IMR-90 (cell line): ENCODE results near the gene TDRD3. TPM values are rescaled to one million over a fixed set of nuclear protein-coding genes. Genes with fewer than 3 reads are reported as not detected.

Experiments
- ATAC-seq: fragments of 200-7000 bp; cut with Tn5 transposase; 2 replicates; pipeline ENCODE4 v1.9.1; 2020; ENCODE audit warnings: low read depth, mild to moderate bottlenecking, moderate library complexity
- BruUV-seq: library from RNA; stranded (reverse); fragments of 400-500 nt; replicated peaks from 2 replicates; lab custom pipeline; 2021; lab: Mats Ljungman, UMichigan
- CTCF ChIA-PET: fragments of 300-600 bp; formaldehyde crosslinking; extraction: SDS; loops from one replicate; lab custom pipeline; 2021; ENCODE audit warnings: antibody characterized with exemption; lab: Yijun Ruan, JAX
- POLR2A ChIA-PET: fragments of 300-600 bp; sonication (Branson Sonifier 250); formaldehyde crosslinking; loops from one replicate; lab custom pipeline; 2022; ENCODE audit warnings: antibody characterized with exemption; ENCODE audit not compliant: unreplicated experiment; lab: Charles Lee
- DNase-seq: peaks from one replicate; pipeline ENCODE4 v3.0.0; 2013
- H2AFZ ChIP-seq: replicated peaks from 2 replicates; pipeline ENCODE3; 2013; ENCODE audit warnings: low read length, mild to moderate bottlenecking; ENCODE audit not compliant: poor library complexity
- H2AK5ac ChIP-seq: 2 replicates; pipeline ENCODE4 v1.6.1; 2013; ENCODE audit warnings: low read depth, low read length, inconsistent platforms
- H2AK9ac ChIP-seq: replicated peaks from 2 replicates; pipeline ENCODE3; 2013; ENCODE audit warnings: mild to moderate bottlenecking, low read depth, low read length, moderate library complexity; ENCODE audit not compliant: poor library complexity
- H2BK120ac ChIP-seq: 2 replicates; pipeline ENCODE4 v1.6.1; 2013; ENCODE audit warnings: low read depth, low read length, inconsistent platforms
- H2BK15ac ChIP-seq: 3 replicates; pipeline ENCODE4 v1.6.1; 2013; ENCODE audit warnings: low read depth, low read length, inconsistent platforms
- H2BK20ac ChIP-seq: 2 replicates; pipeline ENCODE4 v1.6.1; 2013; ENCODE audit warnings: low read depth, mild to moderate bottlenecking, inconsistent platforms, low read length, moderate library complexity
- H2BK5ac ChIP-seq: 2 replicates; pipeline ENCODE4 v1.6.1; 2013; ENCODE audit warnings: mild to moderate bottlenecking, low read depth, low read length, inconsistent platforms; ENCODE audit not compliant: poor library complexity, severe bottlenecking
- H3K14ac ChIP-seq: replicated peaks from 2 replicates; pipeline ENCODE4 v1.6.1; 2013; ENCODE audit warnings: low read depth, low read length, inconsistent platforms
- H3K18ac ChIP-seq: 2 replicates; pipeline ENCODE4 v1.6.1; 2013; ENCODE audit warnings: low read depth, low read length, control low read depth
- H3K23ac ChIP-seq: 2 replicates; pipeline ENCODE4 v1.6.1; 2013; ENCODE audit warnings: low read depth, low read length, inconsistent platforms
- H3K27ac ChIP-seq: 2 replicates; pipeline ENCODE4 v1.5.1; 2013; ENCODE audit warnings: mild to moderate bottlenecking, control low read depth, low read length; ENCODE audit not compliant: insufficient read depth
- H3K27me3 ChIP-seq: 2 replicates; pipeline ENCODE4 v1.6.1; 2013; ENCODE audit warnings: low read length; ENCODE audit not compliant: control insufficient read depth, insufficient read depth
- H3K36me3 ChIP-seq: 2 replicates; pipeline ENCODE4 v1.6.1; 2013; ENCODE audit warnings: low read length, mixed read lengths; ENCODE audit not compliant: control insufficient read depth, insufficient read depth
- H3K4ac ChIP-seq: 2 replicates; pipeline ENCODE4 v1.6.1; 2013; ENCODE audit warnings: low read depth, low read length, inconsistent platforms
- H3K4me1 ChIP-seq: 2 replicates; pipeline ENCODE4 v1.6.1; 2013; ENCODE audit warnings: low read length, mixed read lengths; ENCODE audit not compliant: control insufficient read depth, insufficient read depth
- H3K4me2 ChIP-seq: 2 replicates; pipeline ENCODE4 v1.6.1; 2013; ENCODE audit warnings: low read depth, mild to moderate bottlenecking, control low read depth, low read length, moderate library complexity
- H3K4me3 ChIP-seq: 2 replicates; pipeline ENCODE4 v1.5.1; 2013; ENCODE audit warnings: low read depth, mild to moderate bottlenecking, control low read depth, low read length, moderate library complexity; ENCODE audit not compliant: insufficient read depth
- H3K56ac ChIP-seq: 2 replicates; pipeline ENCODE4 v1.6.1; 2013; ENCODE audit warnings: low read length, inconsistent platforms; ENCODE audit not compliant: insufficient read depth; ENCODE audit errors: extremely low read depth
- H3K79me1 ChIP-seq, 2 experiments: 2 replicates each; pipeline ENCODE4 v1.6.1; 2013; ENCODE audit warnings: low read length in 2 of 2, inconsistent platforms in 1 of 2, low read depth in 1 of 2
- H3K9ac ChIP-seq: 2 replicates; pipeline ENCODE4 v1.6.1; 2013; ENCODE audit warnings: low read depth, low read length, control low read depth
- H3K9me1 ChIP-seq: 2 replicates; pipeline ENCODE4 v1.6.1; 2013; ENCODE audit warnings: low read length, inconsistent platforms; ENCODE audit not compliant: insufficient read depth
- H3K9me3 ChIP-seq: 2 replicates; pipeline ENCODE4 v1.6.1; 2013; ENCODE audit warnings: low read length; ENCODE audit not compliant: control insufficient read depth, insufficient read depth
- H4K20me1 ChIP-seq: 2 replicates; pipeline ENCODE4 v1.6.1; 2013; ENCODE audit warnings: low read length, inconsistent platforms; ENCODE audit not compliant: insufficient read depth
- H4K5ac ChIP-seq: 2 replicates; pipeline ENCODE4 v1.6.1; 2013; ENCODE audit warnings: mild to moderate bottlenecking, low read depth, low read length, control low read depth
- H4K8ac ChIP-seq, 2 experiments: 2 replicates each; pipeline ENCODE4 v1.6.1; 2013; ENCODE audit warnings: low read depth in 2 of 2, low read length in 2 of 2, control low read depth in 1 of 2, inconsistent platforms in 1 of 2
- H4K91ac ChIP-seq: 2 replicates; pipeline ENCODE4 v1.6.1; 2013; ENCODE audit warnings: low read depth, low read length, inconsistent platforms; ENCODE audit not compliant: insufficient read depth
- CEBPB ChIP-seq: IDR thresholded peaks from 2 replicates; pipeline ENCODE4 v1.6.1; 2012; ENCODE audit warnings: low read depth, low read length, improper control_type of control experiment
- CHD1 ChIP-seq: IDR thresholded peaks from 2 replicates; pipeline ENCODE4 v1.6.1; 2012; ENCODE audit warnings: low read depth, low read length, improper control_type of control experiment
- MXI1 ChIP-seq: IDR thresholded peaks from 2 replicates; pipeline ENCODE4 v1.6.1; 2012; ENCODE audit warnings: low read depth, mild to moderate bottlenecking, low read length, moderate library complexity, borderline replicate concordance
- NFE2L2 ChIP-seq: fragments of 150-350 bp; IDR thresholded peaks from 2 replicates; pipeline ENCODE4 v1.6.1; 2016; ENCODE audit warnings: low read depth, mild to moderate bottlenecking, low read length
- RAD21 ChIP-seq: IDR thresholded peaks from 2 replicates; pipeline ENCODE4 v1.6.1; 2012; ENCODE audit warnings: low read length, improper control_type of control experiment
- RFX5 ChIP-seq: IDR thresholded peaks from 2 replicates; pipeline ENCODE4 v1.8.0; 2012; ENCODE audit warnings: low read depth, mild to moderate bottlenecking, low read length, moderate library complexity
- WGBS, 2 experiments: methylation state at CpG; one replicate each; pipeline versions ENCODE4 v1.1.5 to v1.1.7; 2013; ENCODE audit warnings: missing lambda C conversion rate in 2 of 2; ENCODE audit not compliant: insufficient read length in 1 of 2; ENCODE audit errors: extremely low coverage in 2 of 2; 5-methylcytosine and 5-hydroxymethylcytosine counted together
- dilution Hi-C: fragments of 300-500 bp; cut with HindIII; formaldehyde crosslinking; loops from one replicate; pipeline ENCODE4 v1.14.3; 2018; ENCODE audit warnings: low sequenced_read_pairs; ENCODE audit not compliant: unreplicated experiment
- in situ Hi-C: fragments of 300-500 bp; cut with MboI; formaldehyde crosslinking; loops from 3 replicates; pipeline ENCODE4 v1.14.3; 2019; ENCODE audit warnings: low sequenced_read_pairs, inconsistent platforms, mixed read lengths
- intact Hi-C: fragments of 100-400 bp; cut with micrococcal nuclease; formaldehyde crosslinking; loops from 2 replicates; pipeline ENCODE4 v1.10.0; 2022
- polyA plus RNA-seq, 3 experiments: library from polyadenylated mRNA; depleted of rRNA; stranded (reverse); fragments of >200 nt; gene quantifications; 2 replicates each; pipeline ENCODE4 v1.2.3, GENCODE V29; 2012; ENCODE audit warnings: low replicate concordance in 1 of 3
- total RNA-seq: library from RNA; depleted of rRNA; stranded (reverse); fragments of >200 nt; gene quantifications from 2 replicates; pipeline ENCODE4 v1.2.3, GENCODE V29; 2012
- TF ChIP-seq, protein P1 (sequence below): fragments of 150-350 bp; IDR thresholded peaks from 2 replicates; pipeline ENCODE4 v1.6.1; 2017; ENCODE audit warnings: mild to moderate bottlenecking, antibody characterized with exemption, low read length, low read depth

TDRD3 gene
- total and polyA plus RNA-seq, 2 of the 4 experiments (the other 2 are of a cell fraction) = 3.9 to 12.0 TPM

GRCh38 chr13:60351326-60351725 is 45.7 kb upstream of the TDRD3 start:
- in situ Hi-C loops = no loop called here
- no peak overlapping the region for H4K5ac ChIP-seq
- DNase-seq (peak; percentile 47), ATAC-seq (peak; percentile 74)
- TF ChIP-seq RAD21 (no peak), MXI1 (no peak), NFE2L2 (no peak), CEBPB (no peak), CHD1 (no peak), RFX5 (no peak)
- TF ChIP-seq, protein P1, sequence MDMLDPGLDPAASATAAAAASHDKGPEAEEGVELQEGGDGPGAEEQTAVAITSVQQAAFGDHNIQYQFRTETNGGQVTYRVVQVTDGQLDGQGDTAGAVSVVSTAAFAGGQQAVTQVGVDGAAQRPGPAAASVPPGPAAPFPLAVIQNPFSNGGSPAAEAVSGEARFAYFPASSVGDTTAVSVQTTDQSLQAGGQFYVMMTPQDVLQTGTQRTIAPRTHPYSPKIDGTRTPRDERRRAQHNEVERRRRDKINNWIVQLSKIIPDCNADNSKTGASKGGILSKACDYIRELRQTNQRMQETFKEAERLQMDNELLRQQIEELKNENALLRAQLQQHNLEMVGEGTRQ = no peak
- no peaks in the 10 kb centered on the region for H3K36me3 ChIP-seq
- H3K4me3 ChIP-seq = no peak overlapping the region
- no peak overlapping the region for H4K8ac ChIP-seq
- no peaks in the 10 kb centered on the region for H3K4me1 ChIP-seq
- no peak overlapping the region for H3K9ac ChIP-seq
- no peaks in the 10 kb centered on the region for H3K79me1 ChIP-seq
- no peaks in the 10 kb centered on the region for H3K9me3 ChIP-seq
- no peak overlapping the region for H2BK120ac ChIP-seq
- no peak overlapping the region for H2BK20ac ChIP-seq
- no peak overlapping the region for H2AFZ ChIP-seq
- no peaks in the 10 kb centered on the region for H3K9me1 ChIP-seq
- intact Hi-C loops = no loop called here
- H2AK5ac ChIP-seq = no peak overlapping the region
- no peak overlapping the region for H3K4me2 ChIP-seq
- H2BK15ac ChIP-seq = no peak overlapping the region
- H3K18ac ChIP-seq = no peak overlapping the region
- H3K4ac ChIP-seq = no peak overlapping the region
- no TSS peak for BruUV-seq
- H2AK9ac ChIP-seq = no peak overlapping the region
- ChIA-PET CTCF (interaction anchor here (0.7 kb wide), 1 partner anchor 13 kb away, joined by 3 read pairs; no protein-coding TSS in a partner anchor), POLR2A (no interaction called here)
- H3K23ac ChIP-seq = no peak overlapping the region
- H2BK5ac ChIP-seq = no peak overlapping the region
- WGBS, 2 experiments = no CpG with 5 or more reads among the region's 2 CpGs
- H4K20me1 ChIP-seq = no peaks in the 10 kb centered on the region
- H3K14ac ChIP-seq = no peak overlapping the region
- no peak overlapping the region for H3K56ac ChIP-seq
- dilution Hi-C loops = no loop called here
- peaks cover 7% of the 10 kb centered on the region; the same call in 1 of the 2 replicates for H3K27me3 ChIP-seq
- H4K91ac ChIP-seq = no peak overlapping the region
- no peak overlapping the region for H3K27ac ChIP-seq
